SK-N-SH treated with all-trans-retinoic acid at 6 μM for 48 hours (cell line): Measurements from ENCODE around the gene TOM1L2.

Source experiments
- ATAC-seq: fragments of 200-7000 bp; cut with Tn5 transposase; 3 replicates; pipeline ENCODE4 v1.9.1; 2020; ENCODE audit warnings: mild to moderate bottlenecking, moderate library complexity
- ARNTL ChIP-seq: fragments of 450-650 bp; formaldehyde crosslinking; IDR thresholded peaks from 2 replicates; pipeline ENCODE4 v1.5.0; 2020; ENCODE audit warnings: low read depth, mild to moderate bottlenecking, moderate library complexity, borderline replicate concordance
- BACH2 ChIP-seq: fragments of 250-450 bp; sonication (Bioruptor Pico); IDR thresholded peaks from 2 replicates; pipeline ENCODE4 v1.9.0; 2021; ENCODE audit warnings: mild to moderate bottlenecking, borderline replicate concordance
- CREB5 ChIP-seq: fragments of 250-450 bp; sonication (Bioruptor Pico); IDR thresholded peaks from 2 replicates; pipeline ENCODE4 v1.5.1; 2020; ENCODE audit warnings: low read depth, mild to moderate bottlenecking, moderate library complexity
- CSDC2 ChIP-seq: fragments of 250-450 bp; sonication (Bioruptor Pico); IDR thresholded peaks from 2 replicates; pipeline ENCODE4 v1.5.0; 2020; ENCODE audit warnings: mild to moderate bottlenecking, moderate library complexity
- CSRNP3 ChIP-seq: fragments of 250-450 bp; sonication (Bioruptor Pico); IDR thresholded peaks from 2 replicates; pipeline ENCODE4 v1.5.1; 2021; ENCODE audit warnings: mild to moderate bottlenecking, moderate library complexity
- ESRRG ChIP-seq: fragments of 250-450 bp; sonication (Bioruptor Pico); IDR thresholded peaks from 2 replicates; pipeline ENCODE4 v1.6.1; 2021; ENCODE audit warnings: mild to moderate bottlenecking
- GLIS3 ChIP-seq: fragments of 250-450 bp; sonication (Bioruptor Pico); IDR thresholded peaks from 2 replicates; pipeline ENCODE4 v1.5.0; 2020; ENCODE audit warnings: mild to moderate bottlenecking, moderate library complexity
- ISL1 ChIP-seq: fragments of 250-450 bp; sonication (Bioruptor Pico); IDR thresholded peaks from 2 replicates; pipeline ENCODE4 v2.1.2; 2022; ENCODE audit warnings: mild to moderate bottlenecking, moderate library complexity
- PATZ1 ChIP-seq: fragments of 250-450 bp; sonication (Bioruptor Pico); IDR thresholded peaks from 2 replicates; pipeline ENCODE4 v1.8.0; 2020; ENCODE audit warnings: mild to moderate bottlenecking, moderate library complexity, borderline replicate concordance
- POU6F1 ChIP-seq: fragments of 250-450 bp; sonication (Bioruptor Pico); IDR thresholded peaks from 2 replicates; pipeline ENCODE4 v1.8.0; 2021; ENCODE audit warnings: low read depth, mild to moderate bottlenecking, moderate library complexity, borderline replicate concordance
- PPARA ChIP-seq: fragments of 250-450 bp; sonication (Bioruptor Pico); IDR thresholded peaks from 2 replicates; pipeline ENCODE4 v1.5.0; 2020; ENCODE audit warnings: mild to moderate bottlenecking, borderline replicate concordance
- RARB ChIP-seq: fragments of 250-450 bp; sonication (Bioruptor Pico); IDR thresholded peaks from 2 replicates; pipeline ENCODE4 v1.8.0; 2021; ENCODE audit warnings: mild to moderate bottlenecking, moderate library complexity
- SNAI2 ChIP-seq: fragments of 250-450 bp; sonication (Bioruptor Pico); IDR thresholded peaks from 2 replicates; pipeline ENCODE4 v1.5.0; 2020; ENCODE audit warnings: mild to moderate bottlenecking, moderate library complexity
- TOX ChIP-seq: fragments of 250-450 bp; sonication (Bioruptor Pico); IDR thresholded peaks from 2 replicates; pipeline ENCODE4 v1.8.0; 2021; ENCODE audit warnings: mild to moderate bottlenecking, moderate library complexity, borderline replicate concordance
- TSHZ2 ChIP-seq: fragments of 250-450 bp; sonication (Bioruptor Pico); IDR thresholded peaks from 2 replicates; pipeline ENCODE4 v1.5.0; 2020; ENCODE audit warnings: mild to moderate bottlenecking, moderate library complexity
- ZC3H10 ChIP-seq: fragments of 250-450 bp; sonication (Bioruptor Pico); IDR thresholded peaks from 2 replicates; pipeline ENCODE4 v1.5.1; 2021; ENCODE audit warnings: mild to moderate bottlenecking, moderate library complexity
- ZFP3 ChIP-seq: fragments of 250-450 bp; sonication (Bioruptor Pico); IDR thresholded peaks from 2 replicates; pipeline ENCODE4 v1.5.0; 2020; ENCODE audit warnings: mild to moderate bottlenecking, moderate library complexity
- ZFP30 ChIP-seq: fragments of 450-650 bp; formaldehyde crosslinking; IDR thresholded peaks from 2 replicates; pipeline ENCODE4 v1.5.0; 2022; ENCODE audit warnings: mild to moderate bottlenecking, moderate library complexity
- ZNF565 ChIP-seq: fragments of 450-650 bp; formaldehyde crosslinking; conservative IDR thresholded peaks from 2 replicates; pipeline ENCODE4 v1.5.0; 2020; ENCODE audit warnings: low read depth, mild to moderate bottlenecking, moderate library complexity
- ZNF70 ChIP-seq: fragments of 450-650 bp; formaldehyde crosslinking; IDR thresholded peaks from 2 replicates; pipeline ENCODE4 v1.5.0; 2020; ENCODE audit warnings: mild to moderate bottlenecking, moderate library complexity

TOM1L2 gene

GRCh38 chr17:17993366-17993765, 21.2 kb upstream of the TOM1L2 start:
- ATAC-seq, result no peak
- TF ChIP-seq PPARA (CRISPR knock-in tag), result no peak
- TF ChIP-seq TSHZ2 (CRISPR knock-in tag), result no peak
- TF ChIP-seq CREB5, result no peak
- no peak for TF ChIP-seq CSRNP3 (CRISPR knock-in tag)
- TF ChIP-seq ZFP3 (CRISPR knock-in tag), result no peak
- TF ChIP-seq ZNF565 (CRISPR knock-in tag), result no peak
- no peak for TF ChIP-seq ESRRG
- TF ChIP-seq CSDC2, result no peak
- TF ChIP-seq SNAI2, result no peak

- ATAC-seq, result no peak; the same call in 2 of the 3 replicates
- TF ChIP-seq ESRRG (no peak), CSRNP3 (CRISPR knock-in tag) (no peak), ARNTL (CRISPR knock-in tag) (no peak), ZC3H10 (CRISPR knock-in tag) (no peak), CSDC2 (no peak), ZFP30 (no peak)
- TF ChIP-seq, all 23 proteins: peak for 0
These were observed 18.1 kb upstream of the TOM1L2 start for GRCh38 chr17:17990282-17990681.

GRCh38 chr17:17989618-17990017, 17.4 kb upstream of the TOM1L2 start:
- TF ChIP-seq BACH2 (CRISPR knock-in tag), result no peak
- no peak for TF ChIP-seq CSDC2
- TF ChIP-seq PPARA (CRISPR knock-in tag), result no peak
- TF ChIP-seq ZFP30, result no peak
- TF ChIP-seq ZFP3 (CRISPR knock-in tag), result no peak
- no peak for TF ChIP-seq GLIS3 (CRISPR knock-in tag)
- no peak for TF ChIP-seq PATZ1
- no peak for TF ChIP-seq POU6F1 (CRISPR knock-in tag)
- TF ChIP-seq ZNF565 (CRISPR knock-in tag), result no peak
- no peak for TF ChIP-seq CSRNP3 (CRISPR knock-in tag)
- TF ChIP-seq ZC3H10 (CRISPR knock-in tag), result no peak
- no peak for TF ChIP-seq TSHZ2 (CRISPR knock-in tag)
- TF ChIP-seq ISL1 (CRISPR knock-in tag), result no peak
- TF ChIP-seq SNAI2, result no peak
- no peak for TF ChIP-seq CREB5
- no peak for TF ChIP-seq TOX
- no peak for TF ChIP-seq RARB
- no peak for TF ChIP-seq ARNTL (CRISPR knock-in tag)
- TF ChIP-seq ZNF70 (CRISPR knock-in tag), result no peak
- TF ChIP-seq ESRRG, result no peak
- no peak for ATAC-seq
